ENCODE data around the gene WARS2.

The WARS2 gene

DNA sequence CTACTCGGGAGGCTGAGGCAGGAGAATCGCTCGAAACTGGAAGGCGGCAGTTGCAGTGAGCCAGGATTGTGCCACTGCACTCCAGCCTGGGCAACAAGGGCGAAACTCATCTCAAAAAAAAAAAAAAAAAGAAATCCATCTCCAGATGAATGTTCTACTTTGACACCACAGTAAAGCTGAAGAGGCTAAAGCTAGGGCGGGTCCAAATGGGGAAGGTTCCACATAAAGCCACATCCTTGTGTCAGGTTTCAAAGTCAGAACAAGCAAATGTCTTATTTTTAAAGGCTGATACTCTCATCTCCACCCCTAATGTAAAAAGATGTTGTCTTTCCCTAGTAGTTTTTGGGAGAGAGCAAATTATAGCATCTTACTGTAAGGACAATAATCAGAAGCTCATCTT lies 4.4 kb upstream of the WARS2 start:
- TF ChIP-seq GATA3 (IDR thresholded peaks at IDR 0.05; ENCODE audit: low read depth, low read length): no peak
- TF ChIP-seq GATA2 (IDR thresholded peaks at IDR 0.05; ENCODE audit: low read depth, low read length): no peak

DNA sequence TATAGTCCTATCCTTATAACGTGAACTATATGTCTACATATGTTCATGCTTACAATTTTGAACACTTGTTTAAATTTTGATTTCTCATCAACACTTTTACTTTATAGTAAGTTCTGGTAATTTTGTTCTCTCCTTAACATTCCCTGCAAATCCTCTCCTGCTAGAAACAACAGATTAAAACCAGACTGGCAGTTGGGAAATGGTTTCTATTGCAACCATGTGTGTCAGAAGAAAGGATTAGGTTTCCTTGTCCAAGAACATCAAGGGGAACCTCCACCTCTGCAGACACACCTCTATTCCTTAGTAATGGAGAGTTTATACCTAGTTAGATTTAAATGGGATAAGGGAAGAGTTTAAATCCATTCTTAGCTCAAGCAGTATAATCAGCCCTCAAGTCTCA lies 3.3 kb upstream of the WARS2 start:
- TF ChIP-seq GATA3 (IDR thresholded peaks at IDR 0.05; ENCODE audit: low read depth, low read length): no peak
- TF ChIP-seq GATA2 (IDR thresholded peaks at IDR 0.05; ENCODE audit: low read depth, low read length): no peak

DNA sequence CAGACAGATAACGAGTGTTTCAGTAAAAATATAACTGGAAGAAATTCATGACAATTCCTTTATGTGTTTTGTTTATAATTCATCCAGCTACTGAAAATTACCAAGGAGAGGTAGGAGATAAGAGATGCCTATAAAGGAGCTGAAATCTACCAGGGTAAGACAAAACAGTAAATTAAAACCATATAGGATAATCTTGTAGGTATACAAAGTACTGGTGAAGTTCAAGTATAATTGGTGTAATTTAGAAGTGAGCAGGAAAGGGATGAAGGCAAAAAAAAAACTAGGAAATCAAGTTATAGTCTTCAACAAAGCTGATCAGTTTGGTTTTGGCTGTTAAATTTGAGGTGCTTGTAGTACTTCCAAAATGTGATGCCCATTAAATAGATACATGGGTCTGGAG lies 1.2 kb upstream of the WARS2 start:
- TF ChIP-seq GATA2 (IDR thresholded peaks at IDR 0.05; ENCODE audit: low read depth, low read length) (no peak), GATA3 (IDR thresholded peaks at IDR 0.05; ENCODE audit: low read depth, low read length) (no peak)

DNA sequence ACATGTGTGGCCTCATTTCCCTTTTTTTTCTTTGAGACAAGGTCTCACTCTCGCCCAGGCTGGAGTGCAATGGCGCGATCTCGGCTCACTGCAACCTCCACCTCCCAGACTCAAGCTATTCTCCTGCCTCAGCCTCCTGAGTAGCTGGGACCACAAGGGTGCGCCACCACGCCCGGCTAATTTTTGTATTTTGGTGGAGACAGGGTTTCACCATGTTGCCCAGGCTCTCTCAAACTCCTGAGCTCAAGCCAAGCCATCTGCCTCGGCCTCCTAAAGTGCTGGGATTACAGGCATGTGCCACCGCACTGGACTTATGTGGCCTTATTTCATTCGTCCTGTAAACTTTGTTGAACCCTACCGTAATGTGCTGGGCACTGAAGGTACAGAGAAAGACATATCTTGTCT lies 569 bp upstream of the WARS2 start:
- TF ChIP-seq GATA3 (IDR thresholded peaks at IDR 0.05; ENCODE audit: low read depth, low read length) (no peak), GATA2 (IDR thresholded peaks at IDR 0.05; ENCODE audit: low read depth, low read length) (no peak)

DNA sequence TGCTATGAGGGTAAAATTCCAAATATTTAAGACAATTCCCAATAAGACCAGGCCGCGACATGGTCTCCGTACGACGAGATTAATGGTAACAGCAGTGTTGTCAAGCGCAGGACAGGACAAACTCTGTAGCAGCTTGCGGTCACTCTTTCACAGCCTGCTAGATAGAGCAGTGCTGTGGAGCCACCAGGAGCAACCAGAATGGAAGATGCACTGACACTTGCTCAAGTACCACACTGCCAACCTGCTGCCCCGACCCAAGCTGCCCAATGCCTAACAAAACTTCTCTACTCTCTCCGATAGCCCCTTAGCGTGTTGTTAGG lies 636 bp downstream of the WARS2 start:
- no peak for TF ChIP-seq GATA2 (IDR thresholded peaks at IDR 0.05; ENCODE audit: low read depth, low read length)
- no peak for TF ChIP-seq GATA3 (IDR thresholded peaks at IDR 0.05; ENCODE audit: low read depth, low read length)

- TF ChIP-seq GATA2 (IDR thresholded peaks at IDR 0.05; ENCODE audit: low read depth, low read length) (no peak), GATA3 (IDR thresholded peaks at IDR 0.05; ENCODE audit: low read depth, low read length) (no peak)
Observed at GRCh38 chr1:119139403-119139802, 1.1 kb downstream of the WARS2 start.

GRCh38 chr1:119136401-119136800 lies 4.1 kb downstream of the WARS2 start:
- no peak for TF ChIP-seq GATA3 (IDR thresholded peaks at IDR 0.05; ENCODE audit: low read depth, low read length)
- TF ChIP-seq GATA2 (IDR thresholded peaks at IDR 0.05; ENCODE audit: low read depth, low read length): no peak

- TF ChIP-seq GATA3 (IDR thresholded peaks at IDR 0.05; ENCODE audit: low read depth, low read length): no peak
- no peak for TF ChIP-seq GATA2 (IDR thresholded peaks at IDR 0.05; ENCODE audit: low read depth, low read length)
Observed at GRCh38 chr1:119133987-119134386, 6.5 kb downstream of the WARS2 start.

GRCh38 chr1:119132179-119132578 lies 8.3 kb downstream of the WARS2 start:
- no peak for TF ChIP-seq GATA3 (IDR thresholded peaks at IDR 0.05; ENCODE audit: low read depth, low read length)
- TF ChIP-seq GATA2 (IDR thresholded peaks at IDR 0.05; ENCODE audit: low read depth, low read length): no peak

DNA sequence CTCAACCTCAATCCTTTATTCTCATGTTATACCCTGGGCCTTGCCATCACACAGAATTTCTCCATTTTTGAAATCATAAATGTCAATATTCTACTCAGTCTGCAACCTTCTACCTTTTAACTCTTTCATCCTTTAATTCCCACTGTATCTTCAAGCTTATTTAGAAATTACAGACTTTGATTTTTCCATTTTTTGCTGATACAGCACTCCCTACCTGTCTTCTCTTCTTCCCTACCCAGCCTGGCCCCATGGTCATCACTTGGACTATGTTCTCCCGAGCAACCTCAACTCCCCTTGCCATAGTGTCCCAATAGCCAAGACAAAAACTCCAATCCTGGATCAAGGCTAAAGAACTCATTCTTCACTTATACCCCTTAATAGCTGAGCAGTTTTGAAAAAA lies 14.6 kb downstream of the WARS2 start:
- no peak for TF ChIP-seq GATA3 (IDR thresholded peaks at IDR 0.05; ENCODE audit: low read depth, low read length)
- TF ChIP-seq GATA2 (IDR thresholded peaks at IDR 0.05; ENCODE audit: low read depth, low read length): no peak

DNA sequence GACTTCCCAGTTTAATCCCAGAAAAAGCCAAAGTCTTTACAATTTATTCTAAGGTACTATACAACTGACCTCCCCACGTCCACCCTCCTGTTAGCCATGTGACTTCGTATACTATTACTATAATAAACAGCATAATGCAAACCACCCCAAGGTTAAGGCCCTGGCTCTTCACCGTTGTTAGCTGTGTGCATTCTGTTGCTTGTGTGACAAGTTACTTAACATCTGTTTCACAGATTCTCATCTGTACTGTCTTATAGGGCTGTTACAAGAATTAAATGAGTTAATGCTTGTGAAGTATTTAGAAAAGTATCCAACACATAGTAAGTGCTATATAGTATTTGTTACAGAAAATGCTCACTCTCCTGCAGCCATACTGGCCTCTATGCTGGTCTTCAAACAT lies 15.7 kb downstream of the WARS2 start:
- TF ChIP-seq GATA2 (IDR thresholded peaks at IDR 0.05; ENCODE audit: low read depth, low read length): no peak
- TF ChIP-seq GATA3 (IDR thresholded peaks at IDR 0.05; ENCODE audit: low read depth, low read length): no peak

GRCh38 chr1:119116725-119117124 lies 23.7 kb downstream of the WARS2 start:
- no peak for TF ChIP-seq GATA3 (IDR thresholded peaks at IDR 0.05; ENCODE audit: low read depth, low read length)
- no peak for TF ChIP-seq GATA2 (IDR thresholded peaks at IDR 0.05; ENCODE audit: low read depth, low read length)

GRCh38 chr1:119115736-119116135 lies 24.7 kb downstream of the WARS2 start:
- no peak for TF ChIP-seq GATA3 (IDR thresholded peaks at IDR 0.05; ENCODE audit: low read depth, low read length)
- no peak for TF ChIP-seq GATA2 (IDR thresholded peaks at IDR 0.05; ENCODE audit: low read depth, low read length)

DNA sequence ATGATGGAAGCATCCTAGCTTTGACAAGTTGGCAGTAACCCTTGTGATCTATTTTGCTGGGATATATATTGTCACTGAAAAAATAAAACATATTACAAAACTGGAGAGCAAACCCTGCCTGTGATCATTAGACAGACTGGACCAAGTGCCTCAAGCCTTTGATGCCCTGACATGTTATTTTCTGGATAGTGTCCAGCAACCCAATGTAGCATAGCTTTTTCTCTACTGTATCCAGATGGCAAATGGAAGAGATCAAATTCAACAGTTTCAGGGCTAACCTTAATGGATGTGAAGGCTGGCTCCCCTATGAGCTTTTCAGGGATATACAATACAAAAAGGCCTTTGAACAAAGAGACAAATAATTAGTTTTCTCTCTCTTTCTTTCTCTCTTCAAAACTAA lies 25.1 kb downstream of the WARS2 start:
- TF ChIP-seq GATA3 (IDR thresholded peaks at IDR 0.05; ENCODE audit: low read depth, low read length) (no peak), GATA2 (IDR thresholded peaks at IDR 0.05; ENCODE audit: low read depth, low read length) (no peak)

- TF ChIP-seq GATA2 (IDR thresholded peaks at IDR 0.05; ENCODE audit: low read depth, low read length) (no peak), GATA3 (IDR thresholded peaks at IDR 0.05; ENCODE audit: low read depth, low read length) (no peak)
Observed at GRCh38 chr1:119114786-119115185, 25.7 kb downstream of the WARS2 start.

GRCh38 chr1:119112791-119113190 lies 27.7 kb downstream of the WARS2 start:
- TF ChIP-seq GATA3 (IDR thresholded peaks at IDR 0.05; ENCODE audit: low read depth, low read length) (no peak), GATA2 (IDR thresholded peaks at IDR 0.05; ENCODE audit: low read depth, low read length) (no peak)

Data from SH-SY5Y (cell line).